Transverse colon (tissue), 4 donors: Measurements from ENCODE around the gene CRHBP. TPM values are rescaled to one million over a fixed set of nuclear protein-coding genes. Genes with fewer than 3 reads are reported as not detected.
"Not testable (repeated sequence)": the region's sequence is repeated elsewhere in the genome, so short reads cannot be mapped to it uniquely, and the experiment has no call there.

Experiments
- DNase-seq: peaks from one replicate; pipeline ENCODE4 v3.0.0-alpha.2; 2019
- H3K27ac ChIP-seq, 4 donors: fragments of 200-600 bp; sonication (generic); 2 replicates each; pipeline ENCODE4 v1.5.1; 2016 to 2018; ENCODE audit warnings: inconsistent platforms in 4 of 4
- H3K27me3 ChIP-seq: fragments of 200-600 bp; sonication (generic); 2 replicates; pipeline ENCODE4 v1.5.1; 2017; ENCODE audit warnings: inconsistent platforms
- H3K36me3 ChIP-seq, 4 donors: fragments of 200-600 bp; sonication (generic); 2 replicates each; pipeline ENCODE4 v1.5.1; 2017 to 2019; ENCODE audit warnings: inconsistent platforms in 4 of 4
- H3K4me1 ChIP-seq, 4 donors: fragments of 200-600 bp; sonication (generic); 2 replicates each; pipeline ENCODE4 v1.5.1; 2017 to 2020; ENCODE audit warnings: inconsistent platforms in 4 of 4
- H3K4me3 ChIP-seq, 4 donors: fragments of 200-600 bp; sonication (generic); 1 replicate in 1 of 4; 2 replicates in 3 of 4; pipeline versions ENCODE4 v1.5.1 to v1.6.1; 2017 to 2019; ENCODE audit warnings: inconsistent platforms in 4 of 4
- H3K9me3 ChIP-seq, 2 donors: fragments of 200-600 bp; sonication (generic); 2 replicates each; pipeline ENCODE4 v1.5.1; 2017 to 2019; ENCODE audit warnings: inconsistent platforms in 2 of 2
- EP300 ChIP-seq: sonication (generic); formaldehyde crosslinking; IDR thresholded peaks from one replicate; pipeline ENCODE4 v1.6.1; 2017; ENCODE audit warnings: antibody characterized with exemption, low read depth
- POLR2A ChIP-seq: fragments of 450-650 bp; IDR thresholded peaks from one replicate; pipeline ENCODE4 v1.6.1; 2016; ENCODE audit warnings: antibody characterized with exemption, mild to moderate bottlenecking, moderate library complexity
- POLR2AphosphoS5 ChIP-seq, 3 donors: sonication (generic); formaldehyde crosslinking; IDR thresholded peaks; one replicate each; pipeline ENCODE4 v1.6.1; 2016; ENCODE audit warnings: antibody characterized with exemption in 3 of 3
- WGBS, 2 donors: methylation state at CpG; one replicate each; pipeline ENCODE4 v1.1.5; 2018; ENCODE audit warnings: low coverage in 1 of 2; 5-methylcytosine and 5-hydroxymethylcytosine counted together
- in situ Hi-C, 4 donors: fragments of 200-750 bp; cut with MboI; loops; one replicate each; pipeline versions ENCODE4 v1.15.0 to v1.15.1; 2017; ENCODE audit warnings: low sequenced_read_pairs in 3 of 4, low pct_ligation_motif_present in 1 of 4, low pct_unique_long_range_greater_than_20kb in 1 of 4
- intact Hi-C: fragments of 100-400 bp; cut with DNase I; formaldehyde crosslinking; loops from one replicate; pipeline ENCODE4 v1.15.1; 2023; ENCODE audit warnings: low total_unique reads
- total RNA-seq, 4 donors: library from RNA; depleted of rRNA; stranded (reverse); fragments of >200 nt; gene quantifications; one replicate each; pipeline ENCODE4 v1.1.0, GENCODE V29; 2016
- TF ChIP-seq, protein P1 (sequence below), 5 experiments: fragments of 200-600 bp in 3 of 5; fragments of 450-650 bp in 2 of 5; sonication (generic) in 3 of 5; IDR thresholded peaks; 1 replicate in 2 of 5; 2 replicates in 3 of 5; pipeline ENCODE4 v1.5.1; 2016 to 2017; ENCODE audit warnings: antibody characterized with exemption in 5 of 5, inconsistent platforms in 3 of 5, mild to moderate bottlenecking in 2 of 5, moderate library complexity in 1 of 5

Gene CRHBP
- total RNA-seq, 4 donors from 2014 or later: 0.79 TPM; not detected in 3

GRCh38 chr5:76986825-76987526 lies 34.1 kb downstream of the CRHBP start:
- DNase-seq: no peak
- in situ Hi-C loops: no loop called here
- Histone ChIP-seq H3K9me3 (no peaks in the 10 kb centered on the region), H3K4me3 (no peak overlapping the region), H3K27me3 (no peaks in the 10 kb centered on the region), H3K4me1 (no peaks in the 10 kb centered on the region), H3K36me3 (no peaks in the 10 kb centered on the region), H3K27ac (no peak overlapping the region)
- TF ChIP-seq POLR2AphosphoS5 (IDR thresholded peaks at IDR 0.05): no peak
- no peak for TF ChIP-seq POLR2A
- TF ChIP-seq, protein P1, sequence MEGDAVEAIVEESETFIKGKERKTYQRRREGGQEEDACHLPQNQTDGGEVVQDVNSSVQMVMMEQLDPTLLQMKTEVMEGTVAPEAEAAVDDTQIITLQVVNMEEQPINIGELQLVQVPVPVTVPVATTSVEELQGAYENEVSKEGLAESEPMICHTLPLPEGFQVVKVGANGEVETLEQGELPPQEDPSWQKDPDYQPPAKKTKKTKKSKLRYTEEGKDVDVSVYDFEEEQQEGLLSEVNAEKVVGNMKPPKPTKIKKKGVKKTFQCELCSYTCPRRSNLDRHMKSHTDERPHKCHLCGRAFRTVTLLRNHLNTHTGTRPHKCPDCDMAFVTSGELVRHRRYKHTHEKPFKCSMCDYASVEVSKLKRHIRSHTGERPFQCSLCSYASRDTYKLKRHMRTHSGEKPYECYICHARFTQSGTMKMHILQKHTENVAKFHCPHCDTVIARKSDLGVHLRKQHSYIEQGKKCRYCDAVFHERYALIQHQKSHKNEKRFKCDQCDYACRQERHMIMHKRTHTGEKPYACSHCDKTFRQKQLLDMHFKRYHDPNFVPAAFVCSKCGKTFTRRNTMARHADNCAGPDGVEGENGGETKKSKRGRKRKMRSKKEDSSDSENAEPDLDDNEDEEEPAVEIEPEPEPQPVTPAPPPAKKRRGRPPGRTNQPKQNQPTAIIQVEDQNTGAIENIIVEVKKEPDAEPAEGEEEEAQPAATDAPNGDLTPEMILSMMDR (IDR thresholded peaks at IDR 0.05): no peak
- no peak for TF ChIP-seq EP300
- intact Hi-C loops: no loop called here
- 57 to 74% methylated on average over 5 to 6 of the region's 6 CpGs for WGBS, 2 donors

DNA sequence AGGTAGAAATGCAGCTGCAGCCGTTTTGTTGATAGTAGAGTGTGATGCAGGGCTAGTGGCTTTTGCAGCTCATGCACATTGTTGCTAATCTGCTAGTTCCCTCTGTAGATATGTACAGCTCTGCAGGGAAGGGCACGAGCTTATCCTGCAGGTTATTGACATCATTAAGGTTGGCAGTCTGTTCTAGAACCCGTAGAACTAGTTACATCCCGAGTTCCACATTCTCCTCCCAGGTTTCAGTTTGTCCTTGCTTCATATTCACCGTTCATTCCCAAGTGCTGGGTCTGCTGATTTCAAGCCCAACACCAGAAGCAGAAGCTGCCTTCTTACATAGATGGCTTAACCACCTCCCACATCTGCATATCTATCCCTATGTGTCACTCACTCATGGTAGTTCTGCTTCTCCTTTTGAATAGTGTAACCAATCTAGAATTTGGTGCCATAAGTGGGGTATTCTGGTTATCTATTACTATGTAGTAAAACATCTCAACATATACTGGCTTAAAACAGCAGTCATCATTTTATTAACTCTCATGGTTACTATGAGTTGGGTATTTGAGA lies 38.1 kb downstream of the CRHBP start:
- H3K9me3 ChIP-seq: no peaks in the 10 kb centered on the region
- H3K36me3 ChIP-seq: no peaks in the 10 kb centered on the region
- TF ChIP-seq EP300 (no peak), POLR2A (no peak), POLR2AphosphoS5 (IDR thresholded peaks at IDR 0.05) (no peak)
- TF ChIP-seq, protein P1 (IDR thresholded peaks at IDR 0.05): no peak
- DNase-seq: no peak
- H3K4me1 ChIP-seq: no peaks in the 10 kb centered on the region
- 53 to 57% methylated on average over 3 to 5 of the region's 5 CpGs for WGBS, 2 donors
- H3K27me3 ChIP-seq: no peaks in the 10 kb centered on the region
- in situ Hi-C loops (no loop called here), intact Hi-C loops (no loop called here)
- H3K27ac ChIP-seq: no peak overlapping the region
- H3K4me3 ChIP-seq: no peak overlapping the region

DNA sequence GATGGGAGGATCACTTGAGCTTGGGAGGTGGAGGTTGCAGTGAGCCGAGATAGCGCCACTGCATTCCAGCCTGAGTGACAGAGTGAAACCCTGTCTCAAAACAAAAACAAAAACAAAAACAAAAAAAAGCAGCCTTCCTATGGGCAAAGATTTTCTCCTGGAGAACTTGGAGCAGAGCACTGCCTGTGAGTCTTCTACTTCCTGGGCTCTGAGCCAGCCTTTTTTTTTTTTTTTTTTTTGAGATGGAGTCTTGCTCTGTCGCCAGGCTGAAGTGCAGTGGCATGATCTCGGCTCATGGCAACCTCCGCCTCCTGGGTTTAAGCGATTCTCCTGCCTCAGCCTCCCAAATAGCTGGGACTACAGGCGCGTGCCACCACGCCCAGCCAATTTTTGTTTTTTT lies 40.6 kb downstream of the CRHBP start:
- H3K27me3 ChIP-seq, DNase-seq, H3K27ac ChIP-seq, intact Hi-C loops, H3K4me3 ChIP-seq, H3K4me1 ChIP-seq, H3K36me3 ChIP-seq, in situ Hi-C loops, H3K9me3 ChIP-seq: not testable (repeated sequence)
- WGBS, 2 donors: 79 to 85% methylated on average over 7 to 9 of the region's 9 CpGs

GRCh38 chr5:76994337-76994736 lies 41.5 kb downstream of the CRHBP start:
- H3K9me3 ChIP-seq: no peaks in the 10 kb centered on the region
- H3K4me1 ChIP-seq: no peaks in the 10 kb centered on the region
- no peak overlapping the region for H3K27ac ChIP-seq
- intact Hi-C loops (no loop called here), in situ Hi-C loops (no loop called here)
- no peak overlapping the region for H3K4me3 ChIP-seq
- 69 to 74% methylated on average over 4 to 6 of the region's 6 CpGs for WGBS, 2 donors
- DNase-seq: no peak
- H3K27me3 ChIP-seq: no peaks in the 10 kb centered on the region
- H3K36me3 ChIP-seq: no peaks in the 10 kb centered on the region
- TF ChIP-seq POLR2AphosphoS5 (IDR thresholded peaks at IDR 0.05) (no peak), EP300 (no peak)

DNA sequence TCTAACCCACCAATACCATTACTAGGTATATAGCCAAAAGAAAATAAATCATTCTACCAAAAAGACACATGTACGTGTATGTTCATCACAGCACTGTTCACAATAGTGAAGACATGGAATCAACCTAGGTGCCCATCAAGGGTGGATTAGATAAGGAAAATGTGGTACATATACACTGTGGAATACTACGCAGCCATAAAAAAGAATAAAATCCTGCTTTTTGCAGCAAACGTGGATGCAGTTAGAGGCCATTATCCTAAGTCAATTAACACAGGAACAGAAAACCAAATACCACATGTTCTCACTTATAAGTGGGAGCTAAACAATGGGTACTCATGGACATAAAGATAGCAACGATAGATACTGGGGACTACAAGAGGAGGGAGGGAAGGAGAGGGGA lies 45.4 kb downstream of the CRHBP start:
- in situ Hi-C loops, H3K36me3 ChIP-seq, H3K27me3 ChIP-seq, H3K4me1 ChIP-seq, intact Hi-C loops, DNase-seq, H3K4me3 ChIP-seq, H3K9me3 ChIP-seq, H3K27ac ChIP-seq: not testable (repeated sequence)
- WGBS, 2 donors: 80 to 93% methylated on average over 3 to 4 of the region's 4 CpGs
